Hair follicular keratinocyte (primary cell): ENCODE measurements around the gene PDIA4. TPM values are rescaled to one million over a fixed set of nuclear protein-coding genes. Genes with fewer than 3 reads are reported as not detected.

ENCODE experiments used
- total RNA-seq: library from RNA; depleted of rRNA; stranded (reverse); fragments of >200 nt; gene quantifications from 2 replicates; pipeline ENCODE4 v1.2.3, GENCODE V29; 2015

PDIA4 gene, protein sequence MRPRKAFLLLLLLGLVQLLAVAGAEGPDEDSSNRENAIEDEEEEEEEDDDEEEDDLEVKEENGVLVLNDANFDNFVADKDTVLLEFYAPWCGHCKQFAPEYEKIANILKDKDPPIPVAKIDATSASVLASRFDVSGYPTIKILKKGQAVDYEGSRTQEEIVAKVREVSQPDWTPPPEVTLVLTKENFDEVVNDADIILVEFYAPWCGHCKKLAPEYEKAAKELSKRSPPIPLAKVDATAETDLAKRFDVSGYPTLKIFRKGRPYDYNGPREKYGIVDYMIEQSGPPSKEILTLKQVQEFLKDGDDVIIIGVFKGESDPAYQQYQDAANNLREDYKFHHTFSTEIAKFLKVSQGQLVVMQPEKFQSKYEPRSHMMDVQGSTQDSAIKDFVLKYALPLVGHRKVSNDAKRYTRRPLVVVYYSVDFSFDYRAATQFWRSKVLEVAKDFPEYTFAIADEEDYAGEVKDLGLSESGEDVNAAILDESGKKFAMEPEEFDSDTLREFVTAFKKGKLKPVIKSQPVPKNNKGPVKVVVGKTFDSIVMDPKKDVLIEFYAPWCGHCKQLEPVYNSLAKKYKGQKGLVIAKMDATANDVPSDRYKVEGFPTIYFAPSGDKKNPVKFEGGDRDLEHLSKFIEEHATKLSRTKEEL
- total RNA-seq, result 585 and 697 TPM in 2 replicates

DNA sequence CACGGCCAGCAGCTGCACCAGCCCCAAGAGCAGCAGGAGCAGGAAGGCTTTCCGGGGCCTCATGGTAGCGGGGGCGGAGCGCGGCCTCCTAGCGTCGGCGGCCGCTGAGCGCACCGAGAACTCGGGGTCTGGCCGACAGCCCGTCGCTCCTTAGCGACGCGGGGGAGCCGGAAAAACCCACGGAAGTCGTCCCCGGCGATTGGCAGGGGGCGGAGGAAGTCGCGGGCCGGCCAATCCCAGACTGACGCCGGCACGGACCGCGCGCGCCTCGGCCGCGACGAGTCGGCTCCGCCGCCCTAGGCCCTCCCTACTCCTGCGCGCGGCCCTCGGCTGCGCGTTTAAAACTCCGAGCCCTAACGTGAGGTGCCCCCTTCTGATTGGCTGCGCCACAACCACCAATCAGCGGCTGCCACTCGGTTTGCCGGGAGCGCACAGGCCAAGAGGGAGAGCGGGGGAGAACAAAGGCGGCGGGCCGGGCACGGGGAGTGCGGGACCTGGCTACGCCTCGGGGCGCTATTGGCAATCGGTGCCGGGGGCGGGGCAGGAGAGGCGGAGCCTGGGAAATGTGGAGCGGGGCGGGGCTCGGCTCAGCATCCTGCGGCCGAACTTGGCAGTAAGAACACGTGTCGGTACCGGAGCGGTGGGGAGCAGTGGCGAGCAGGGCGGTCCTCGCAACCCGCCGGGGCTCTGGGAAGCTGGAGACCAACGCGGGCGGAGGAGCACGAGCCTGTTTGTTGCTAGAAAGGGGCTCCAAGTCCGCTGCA is at the start of gene PDIA4:
PDIA4 (minus strand) TSS at position 160 of the 764 bp plus-strand sequence; CDS start at position 63, 97 bp downstream.

Other genes with a start within 250 kb of the PDIA4 start
- gene EZH2, start 144.2 kb downstream of the PDIA4 start, total RNA-seq, result 6.4 and 12.0 TPM in 2 replicates
- gene ZNF786, start 62.2 kb upstream of the PDIA4 start, total RNA-seq, result 3.5 and 5.3 TPM in 2 replicates
- 0.94 and 2.5 TPM in 2 replicates for gene ZNF425, start 97.8 kb upstream of the PDIA4 start, total RNA-seq
- gene ZNF398, start 118.9 kb upstream of the PDIA4 start, total RNA-seq, result 9.3 and 13.3 TPM in 2 replicates
- 25.3 and 44.7 TPM in 2 replicates for gene ZNF282, start 167.0 kb upstream of the PDIA4 start, total RNA-seq
- 3.0 and 6.2 TPM in 2 replicates for gene ZNF212, start 211.1 kb upstream of the PDIA4 start, total RNA-seq
- gene ZNF783, start 233.7 kb upstream of the PDIA4 start, total RNA-seq, result 5.2 and 6.1 TPM in 2 replicates